ENCODE data around the gene LRRC18. TPM values are rescaled to one million over a fixed set of nuclear protein-coding genes. Genes with fewer than 3 reads are reported as not detected.

Gene LRRC18
- total RNA-seq, 1 donor from 2014 or later, result not detected

DNA sequence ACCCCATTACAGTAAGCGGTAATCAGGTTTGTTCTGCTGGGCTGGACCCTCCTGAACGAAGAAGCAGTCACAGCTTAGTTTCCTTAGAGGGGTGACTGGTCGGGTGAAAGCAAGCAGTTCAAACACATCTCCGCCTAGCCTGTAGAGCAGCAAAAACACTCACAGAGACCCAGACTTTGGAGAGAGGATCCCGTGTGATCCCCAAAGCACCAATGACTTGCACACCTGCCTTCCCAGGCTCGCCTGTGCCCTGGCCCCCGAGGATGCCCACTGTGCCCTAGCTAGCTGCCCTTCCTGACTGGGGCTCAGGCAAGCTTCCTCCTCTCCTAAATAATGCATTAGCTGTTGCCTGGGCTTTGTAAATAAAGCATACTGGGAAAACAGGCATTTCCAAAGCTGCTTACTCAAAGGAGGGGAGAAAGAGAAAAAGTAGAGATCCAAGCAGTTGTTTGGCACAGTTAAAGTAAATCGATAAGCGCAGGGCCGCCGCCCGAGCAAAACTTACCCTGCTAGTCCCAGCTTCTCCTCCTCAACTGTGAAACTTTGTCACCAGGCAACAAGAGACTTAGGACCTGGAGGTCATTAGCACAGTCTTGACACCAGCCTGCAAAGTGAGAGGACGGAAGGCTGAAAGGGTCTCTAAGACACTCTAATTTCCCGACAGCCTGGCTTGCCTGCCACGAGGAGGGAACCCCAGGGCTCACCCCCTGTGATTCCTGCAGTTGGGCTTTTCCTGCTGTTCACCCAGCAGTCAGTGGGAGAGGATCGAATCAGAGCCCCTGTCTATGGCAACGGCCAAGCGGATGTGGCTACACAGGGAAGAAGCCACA lies 4.8 kb downstream of the LRRC18 start:
- TF ChIP-seq, protein P1, sequence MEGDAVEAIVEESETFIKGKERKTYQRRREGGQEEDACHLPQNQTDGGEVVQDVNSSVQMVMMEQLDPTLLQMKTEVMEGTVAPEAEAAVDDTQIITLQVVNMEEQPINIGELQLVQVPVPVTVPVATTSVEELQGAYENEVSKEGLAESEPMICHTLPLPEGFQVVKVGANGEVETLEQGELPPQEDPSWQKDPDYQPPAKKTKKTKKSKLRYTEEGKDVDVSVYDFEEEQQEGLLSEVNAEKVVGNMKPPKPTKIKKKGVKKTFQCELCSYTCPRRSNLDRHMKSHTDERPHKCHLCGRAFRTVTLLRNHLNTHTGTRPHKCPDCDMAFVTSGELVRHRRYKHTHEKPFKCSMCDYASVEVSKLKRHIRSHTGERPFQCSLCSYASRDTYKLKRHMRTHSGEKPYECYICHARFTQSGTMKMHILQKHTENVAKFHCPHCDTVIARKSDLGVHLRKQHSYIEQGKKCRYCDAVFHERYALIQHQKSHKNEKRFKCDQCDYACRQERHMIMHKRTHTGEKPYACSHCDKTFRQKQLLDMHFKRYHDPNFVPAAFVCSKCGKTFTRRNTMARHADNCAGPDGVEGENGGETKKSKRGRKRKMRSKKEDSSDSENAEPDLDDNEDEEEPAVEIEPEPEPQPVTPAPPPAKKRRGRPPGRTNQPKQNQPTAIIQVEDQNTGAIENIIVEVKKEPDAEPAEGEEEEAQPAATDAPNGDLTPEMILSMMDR (conservative IDR thresholded peaks at IDR 0.05), result no peak
- peak; percentile 44 for DNase-seq (ENCODE audit: extremely low spot score, unreplicated experiment)
- H3K27ac Mint-ChIP-seq, result no peak overlapping the region
- peaks cover 8% of the 10 kb centered on the region for H3K4me1 Mint-ChIP-seq (ENCODE audit: unreplicated experiment)
- H3K9me3 Mint-ChIP-seq, result no peaks in the 10 kb centered on the region
- H3K36me3 Mint-ChIP-seq, result no peaks in the 10 kb centered on the region
- peaks cover 5% of the 10 kb centered on the region for H3K27me3 Mint-ChIP-seq
- H3K4me3 Mint-ChIP-seq, result no peak overlapping the region

DNA sequence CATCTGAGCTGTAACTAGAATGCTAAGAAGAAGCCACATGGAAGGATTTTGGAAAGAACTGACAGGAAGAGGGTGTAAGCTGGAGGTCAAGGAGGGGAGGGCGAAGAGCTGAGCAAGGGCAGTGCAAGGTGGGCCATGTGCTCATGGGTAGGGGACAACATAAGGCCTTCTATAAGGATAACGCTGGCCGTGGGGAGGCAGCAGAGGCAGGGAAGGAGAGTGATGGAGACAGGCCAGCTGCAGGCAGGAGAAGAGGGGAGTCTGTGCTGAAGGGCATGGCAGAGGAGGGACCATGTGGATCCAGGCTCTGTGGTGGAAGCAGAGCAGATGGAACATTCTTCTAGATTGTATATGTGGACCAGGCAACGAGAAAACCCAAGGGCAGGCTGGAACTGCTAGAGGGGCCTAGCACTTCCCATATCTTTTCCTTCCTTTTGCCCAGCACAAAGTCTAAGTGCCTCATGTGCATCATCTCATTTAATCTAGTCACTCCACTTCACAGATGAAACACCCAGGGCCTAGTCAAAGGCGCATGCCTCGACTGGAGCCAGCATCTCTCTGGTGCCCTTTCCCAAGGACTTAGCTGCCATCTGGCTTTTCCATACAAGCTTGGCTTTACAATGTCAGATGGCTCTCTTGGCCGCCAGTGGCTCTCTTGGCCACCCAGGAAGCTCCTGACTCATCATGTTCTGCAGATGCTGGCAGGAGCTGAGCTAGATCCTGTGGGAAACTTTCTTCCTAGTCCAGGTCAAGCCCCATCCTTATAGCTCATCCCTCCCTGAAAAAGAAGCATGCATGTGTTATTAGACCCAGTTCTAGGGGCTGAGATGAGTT lies 6.6 kb downstream of the LRRC18 start:
- Mint-ChIP-seq H3K36me3 (no peaks in the 10 kb centered on the region), H3K4me1 (ENCODE audit: unreplicated experiment) (peaks cover 8% of the 10 kb centered on the region), H3K27me3 (peaks cover 5% of the 10 kb centered on the region), H3K4me3 (no peak overlapping the region), H3K27ac (no peak overlapping the region), H3K9me3 (no peaks in the 10 kb centered on the region)
- DNase-seq (ENCODE audit: extremely low spot score, unreplicated experiment), result peak; percentile 37
- TF ChIP-seq, protein P1 (conservative IDR thresholded peaks at IDR 0.05), result no peak

DNA sequence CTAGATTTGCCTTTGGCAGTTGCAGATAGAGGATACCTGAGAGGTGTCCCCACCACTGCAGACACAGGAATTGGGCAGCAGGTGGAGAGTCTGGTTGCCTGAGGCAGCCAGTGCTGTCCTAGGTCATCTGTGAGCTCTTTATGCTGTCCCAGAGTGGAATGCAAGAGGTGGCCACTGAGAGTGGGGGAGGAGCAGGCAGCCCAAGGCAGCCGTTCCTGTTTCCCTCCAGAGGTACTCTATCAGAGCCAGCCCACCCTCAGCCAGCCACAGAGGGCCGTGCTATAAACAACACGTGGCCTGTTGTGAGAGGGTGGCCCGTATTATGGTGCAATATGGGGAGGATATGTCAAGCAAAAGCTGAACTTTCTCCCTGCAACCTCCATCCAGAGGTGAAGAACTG lies 8.5 kb downstream of the LRRC18 start:
- H3K9me3 Mint-ChIP-seq, result no peaks in the 10 kb centered on the region
- TF ChIP-seq, protein P1 (conservative IDR thresholded peaks at IDR 0.05), result no peak
- DNase-seq (ENCODE audit: extremely low spot score, unreplicated experiment), result peak; percentile 49
- no peaks in the 10 kb centered on the region for H3K36me3 Mint-ChIP-seq
- no peak overlapping the region for H3K4me3 Mint-ChIP-seq
- H3K27ac Mint-ChIP-seq, result no peak overlapping the region
- H3K27me3 Mint-ChIP-seq, result peaks cover 5% of the 10 kb centered on the region
- H3K4me1 Mint-ChIP-seq (ENCODE audit: unreplicated experiment), result peaks cover 8% of the 10 kb centered on the region

DNA sequence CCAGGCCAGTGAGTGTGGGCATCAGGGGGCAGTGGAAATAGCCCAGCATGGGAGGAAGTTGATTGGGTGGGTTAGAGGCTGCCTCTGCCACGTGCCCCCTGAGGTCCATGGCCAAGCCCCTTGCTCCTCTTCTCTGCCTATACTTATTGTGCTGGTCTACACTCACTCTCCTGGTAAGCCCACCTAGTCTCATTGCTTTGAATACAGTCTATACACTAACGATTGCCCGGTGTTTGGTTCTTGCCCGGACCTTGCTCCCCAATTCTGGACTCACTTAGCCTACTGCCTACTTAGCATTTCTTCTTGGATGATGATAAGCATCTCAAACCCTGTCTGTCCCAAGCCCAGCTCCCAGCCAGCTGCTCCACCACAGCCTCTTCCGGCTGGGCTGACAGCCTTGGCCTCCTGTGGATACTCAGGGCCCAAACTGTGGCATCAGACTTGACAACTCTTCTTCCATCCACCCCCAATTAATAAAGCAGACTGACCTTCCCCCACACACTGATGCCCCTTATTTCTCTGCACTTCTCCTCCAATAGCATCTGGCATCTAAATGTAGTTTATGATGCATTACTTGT lies 10.1 kb downstream of the LRRC18 start:
- Mint-ChIP-seq H3K4me1 (ENCODE audit: unreplicated experiment) (no peaks in the 10 kb centered on the region), H3K9me3 (no peaks in the 10 kb centered on the region), H3K27me3 (peaks cover under 1% of the 10 kb centered on the region), H3K4me3 (no peak overlapping the region), H3K27ac (no peak overlapping the region), H3K36me3 (no peaks in the 10 kb centered on the region)
- TF ChIP-seq, protein P1 (conservative IDR thresholded peaks at IDR 0.05), result no peak
- DNase-seq (ENCODE audit: extremely low spot score, unreplicated experiment), result peak; percentile 27

DNA sequence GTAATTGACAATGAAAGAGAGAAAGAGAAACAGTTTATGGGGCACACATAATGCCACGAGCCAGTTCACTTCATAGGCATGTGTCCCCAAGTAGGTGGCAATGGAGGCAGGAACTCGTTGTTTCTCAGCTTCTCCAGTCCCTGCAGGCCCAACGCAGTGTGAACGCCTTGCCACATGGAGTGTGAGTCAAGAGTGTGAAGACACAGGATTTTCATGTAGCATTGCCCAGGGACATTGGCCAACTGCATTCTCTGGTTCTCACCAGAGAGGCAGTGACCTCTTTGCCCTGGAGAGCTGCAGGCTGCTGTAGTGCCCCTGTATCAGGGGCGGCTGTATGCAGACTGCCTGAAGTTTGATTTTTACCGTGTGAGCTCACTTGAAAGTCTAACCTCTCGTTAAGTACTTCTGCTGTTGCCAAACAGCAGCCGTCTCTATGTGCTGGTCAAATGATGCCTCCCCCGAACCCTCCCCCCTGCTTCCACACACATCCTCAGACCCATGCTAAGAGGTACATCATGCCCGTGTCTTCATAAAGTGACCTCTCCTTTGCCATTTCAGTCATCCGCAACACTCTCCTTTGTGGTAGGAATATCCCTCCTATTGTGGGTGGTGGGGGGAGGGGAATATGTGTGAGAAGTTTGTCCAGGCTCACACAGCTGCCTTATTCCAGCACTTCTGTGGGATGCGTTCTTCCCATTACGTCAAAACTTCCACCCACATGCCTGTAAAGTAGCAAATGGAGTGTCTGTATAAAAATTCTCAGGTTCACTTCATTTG lies 12.7 kb downstream of the LRRC18 start:
- no peak overlapping the region for H3K4me3 Mint-ChIP-seq
- no peaks in the 10 kb centered on the region for H3K36me3 Mint-ChIP-seq
- TF ChIP-seq, protein P1 (conservative IDR thresholded peaks at IDR 0.05), result no peak
- DNase-seq (ENCODE audit: extremely low spot score, unreplicated experiment), result peak; percentile 48
- peaks cover 6% of the 10 kb centered on the region for H3K27me3 Mint-ChIP-seq
- H3K27ac Mint-ChIP-seq, result no peak overlapping the region
- H3K9me3 Mint-ChIP-seq, result no peaks in the 10 kb centered on the region
- H3K4me1 Mint-ChIP-seq (ENCODE audit: unreplicated experiment), result no peaks in the 10 kb centered on the region

Data from type B pancreatic cell (in vitro differentiated cells).